LNCAP (cell line): ENCODE results near the gene KIFC3.

Experiments used
- CTCF ChIP-seq: fragments of 450-650 bp; IDR thresholded peaks from 2 replicates; pipeline ENCODE4 v1.5.1; 2017; ENCODE audit warnings: mild to moderate bottlenecking

The KIFC3 gene

GRCh38 chr16:57732714-57733113 lies 69.6 kb downstream of the KIFC3 start:
- TF ChIP-seq CTCF, result no peak

DNA sequence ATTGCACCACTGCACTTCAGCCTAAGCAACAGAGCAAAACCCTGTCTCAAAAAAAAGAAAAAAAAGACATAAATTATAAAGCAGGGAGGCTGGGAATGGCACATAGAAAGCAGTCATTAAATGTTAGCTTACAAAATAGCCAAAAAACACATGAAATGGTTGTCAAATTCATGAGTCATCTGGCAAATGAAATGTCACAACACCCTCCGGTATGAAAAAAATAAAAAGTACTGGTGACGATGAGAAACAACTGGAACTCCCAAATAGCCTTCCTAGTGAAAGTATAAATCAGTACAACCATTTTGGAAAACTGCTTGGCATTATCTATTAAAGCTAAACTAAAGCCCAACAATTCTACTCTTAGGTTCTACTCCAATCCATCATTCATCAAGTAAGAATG lies 70.3 kb downstream of the KIFC3 start:
- TF ChIP-seq CTCF, result no peak

DNA sequence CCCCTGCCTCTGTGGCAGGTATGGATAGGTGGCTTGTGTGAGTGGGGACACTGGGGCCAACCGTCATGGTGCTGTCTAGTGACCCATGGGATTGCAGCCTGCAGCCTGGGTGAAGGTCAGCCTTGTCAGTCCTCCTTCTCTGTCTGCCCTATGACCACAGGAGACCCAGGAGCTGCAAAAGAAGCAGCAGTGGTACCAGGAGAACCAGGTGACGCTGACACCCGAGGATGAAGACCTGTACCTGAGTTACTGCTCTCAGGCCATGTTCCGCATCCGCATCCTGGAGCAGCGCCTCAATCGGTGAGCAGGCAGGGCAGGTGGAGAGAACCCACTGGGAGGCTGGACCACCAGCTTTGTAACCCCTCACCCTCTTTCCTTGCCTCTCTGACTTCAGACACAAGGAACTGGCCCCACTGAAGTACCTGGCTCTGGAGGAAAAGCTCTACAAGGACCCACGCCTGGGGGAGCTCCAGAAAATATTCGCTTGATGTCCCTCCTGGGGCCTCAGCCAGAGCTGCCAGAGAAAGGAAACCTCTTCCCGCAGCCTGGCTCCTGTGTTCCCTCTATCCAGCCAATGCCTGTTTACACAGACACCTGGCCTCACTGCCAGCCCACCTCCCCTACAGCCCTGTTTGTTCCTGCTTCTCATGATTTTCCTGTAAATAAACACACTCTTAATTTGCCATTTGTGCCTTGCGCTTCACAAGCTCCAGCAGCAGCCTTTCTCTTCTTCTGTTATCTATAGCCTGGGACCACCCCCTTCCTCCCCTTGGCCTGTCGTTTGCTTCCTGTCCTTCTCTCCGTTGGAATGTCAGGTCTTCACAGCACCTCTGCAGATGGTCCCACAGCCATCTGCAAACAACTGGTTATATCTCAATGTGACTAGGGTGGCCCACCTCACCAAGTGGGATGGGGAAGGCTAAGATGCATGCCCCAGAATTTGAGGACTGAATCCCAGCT lies 71.2 kb downstream of the KIFC3 start:
- no peak for TF ChIP-seq CTCF

DNA sequence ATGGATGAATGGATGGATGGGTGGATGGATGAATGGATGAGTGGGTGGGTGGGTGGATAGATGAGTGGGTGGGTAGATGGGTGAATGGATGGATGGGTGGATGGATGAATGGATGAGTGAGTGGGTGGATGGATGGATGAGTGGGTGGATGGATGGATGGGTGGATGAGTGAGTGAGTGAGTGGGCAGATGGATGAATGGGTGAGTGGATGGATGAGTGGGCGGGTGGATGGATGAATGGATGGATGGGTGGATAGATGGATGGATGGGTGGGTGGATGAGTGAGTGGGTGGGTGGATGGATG lies 73.2 kb downstream of the KIFC3 start:
- no peak for TF ChIP-seq CTCF

GRCh38 chr16:57728336-57729181 lies 73.7 kb downstream of the KIFC3 start:
- TF ChIP-seq CTCF, result no peak

GRCh38 chr16:57727610-57728009 lies 74.7 kb downstream of the KIFC3 start:
- TF ChIP-seq CTCF, result no peak

DNA sequence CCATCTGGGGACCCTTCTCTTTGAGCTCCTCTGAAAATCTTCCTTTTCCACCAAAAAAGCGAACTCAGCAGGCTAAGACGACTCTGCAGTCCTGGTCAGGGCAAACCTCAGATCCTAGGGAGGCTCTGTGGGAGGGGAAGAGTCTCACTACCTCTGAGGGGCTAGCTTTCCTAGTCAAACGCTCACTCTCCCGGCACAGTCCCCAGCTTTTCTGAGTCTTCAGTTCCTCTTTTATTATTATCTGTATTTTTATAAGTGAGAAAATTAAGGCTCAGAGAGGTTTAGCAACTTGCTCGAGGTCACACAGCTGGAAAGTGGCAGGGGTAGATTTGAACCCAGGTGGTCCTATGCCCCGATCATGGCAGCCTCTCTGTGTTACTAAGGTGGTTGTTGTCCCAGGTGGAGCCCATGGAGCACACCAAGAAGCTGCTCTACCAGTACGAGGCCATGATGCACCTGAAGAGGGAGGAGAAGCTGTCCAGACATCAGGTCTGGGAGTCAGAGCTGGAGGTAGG lies 75.8 kb downstream of the KIFC3 start:
- no peak for TF ChIP-seq CTCF
